ENCODE data around the gene CRYGN.

- TF ChIP-seq CTCF (IDR thresholded peaks at IDR 0.05) (no peak), POLR2A (IDR thresholded peaks at IDR 0.05) (no peak), POLR2AphosphoS5 (IDR thresholded peaks at IDR 0.05) (no peak), EP300 (IDR thresholded peaks at IDR 0.05) (no peak)
Observed at GRCh38 chr7:151423936-151424335, 16.0 kb downstream of the CRYGN start.

Measured in stomach (tissue), 4 donors.